H9 (cell line): Measurements from ENCODE around the gene SFTPB. TPM values are rescaled to one million over a fixed set of nuclear protein-coding genes. Genes with fewer than 3 reads are reported as not detected.

Experiments
- DNase-seq: peaks from one replicate; pipeline ENCODE4 v3.0.0-alpha.2; 2017
- H2AFZ ChIP-seq: one replicate; pipeline ENCODE4 v1.6.1; 2013; ENCODE audit warnings: mild to moderate bottlenecking, low read length, control low read depth, moderate library complexity
- H2AK5ac ChIP-seq: 2 replicates; pipeline ENCODE4 v1.6.1; 2013; ENCODE audit warnings: low read length, control low read depth, mixed read lengths; ENCODE audit not compliant: insufficient read length
- H2BK120ac ChIP-seq: one replicate; pipeline ENCODE4 v1.6.1; 2013; ENCODE audit warnings: low read depth, mild to moderate bottlenecking, low read length, control low read depth, inconsistent platforms; ENCODE audit not compliant: poor library complexity, severe bottlenecking
- H2BK12ac ChIP-seq: 2 replicates; pipeline ENCODE4 v1.6.1; 2013; ENCODE audit warnings: low read length, control low read depth, mixed read lengths, low read depth; ENCODE audit not compliant: insufficient read length
- H2BK15ac ChIP-seq: 2 replicates; pipeline ENCODE4 v1.6.1; 2013; ENCODE audit warnings: low read depth, low read length, control low read depth
- H2BK20ac ChIP-seq: one replicate; pipeline ENCODE4 v1.6.1; 2013; ENCODE audit warnings: low read depth, mild to moderate bottlenecking, low read length, control low read depth, inconsistent platforms; ENCODE audit not compliant: poor library complexity, severe bottlenecking
- H2BK5ac ChIP-seq: 2 replicates; pipeline ENCODE4 v1.6.1; 2013; ENCODE audit warnings: low read length, control low read depth, mixed read lengths; ENCODE audit not compliant: insufficient read length
- H3K14ac ChIP-seq: 2 replicates; pipeline ENCODE4 v1.6.1; 2013; ENCODE audit warnings: low read length, control low read depth; ENCODE audit not compliant: insufficient read depth
- H3K18ac ChIP-seq: 2 replicates; pipeline ENCODE4 v1.6.1; 2013; ENCODE audit warnings: low read depth, mild to moderate bottlenecking, mixed read lengths, low read length, control low read depth; ENCODE audit not compliant: insufficient read length
- H3K23ac ChIP-seq: 2 replicates; pipeline ENCODE4 v1.6.1; 2013; ENCODE audit warnings: low read length, control low read depth, mixed read lengths, low read depth; ENCODE audit not compliant: insufficient read length
- H3K23me2 ChIP-seq: 2 replicates; pipeline ENCODE4 v1.6.1; 2013; ENCODE audit warnings: low read depth, mild to moderate bottlenecking, mixed read lengths, low read length, control low read depth; ENCODE audit not compliant: insufficient read length, poor library complexity, severe bottlenecking
- H3K27ac ChIP-seq: 2 replicates; pipeline ENCODE4 v1.5.1; 2013; ENCODE audit warnings: low read length, control low read depth, mixed read lengths, low read depth; ENCODE audit not compliant: insufficient read length
- H3K27me3 ChIP-seq: 2 replicates; pipeline ENCODE4 v1.6.1; 2013; ENCODE audit warnings: low read length, control low read depth, inconsistent platforms; ENCODE audit not compliant: insufficient read depth
- H3K4ac ChIP-seq: 2 replicates; pipeline ENCODE4 v1.6.1; 2013; ENCODE audit warnings: low read depth, mild to moderate bottlenecking, control low read depth, inconsistent platforms, low read length, moderate library complexity
- H3K4me1 ChIP-seq: 2 replicates; pipeline ENCODE4 v1.6.1; 2013; ENCODE audit warnings: low read length, control low read depth, inconsistent platforms; ENCODE audit not compliant: insufficient read depth
- H3K4me2 ChIP-seq: 2 replicates; pipeline ENCODE4 v1.6.1; 2013; ENCODE audit warnings: low read length, control low read depth, mixed read lengths; ENCODE audit not compliant: insufficient read length, insufficient read depth
- H3K56ac ChIP-seq: 2 replicates; pipeline ENCODE4 v1.6.1; 2013; ENCODE audit warnings: low read depth, mild to moderate bottlenecking, mixed read lengths, low read length, control low read depth; ENCODE audit not compliant: insufficient read length
- H3K79me1 ChIP-seq: 2 replicates; pipeline ENCODE4 v1.6.1; 2013; ENCODE audit warnings: low read depth, mild to moderate bottlenecking, moderate library complexity, low read length, control low read depth, inconsistent platforms; ENCODE audit not compliant: insufficient read depth, poor library complexity, severe bottlenecking
- H3K79me2 ChIP-seq: 2 replicates; pipeline ENCODE4 v1.6.1; 2013; ENCODE audit warnings: low read length, control low read depth, inconsistent platforms; ENCODE audit not compliant: insufficient read depth
- H3K9ac ChIP-seq: 2 replicates; pipeline ENCODE4 v1.6.1; 2013; ENCODE audit warnings: low read length, control low read depth, mixed read lengths; ENCODE audit not compliant: insufficient read length; ENCODE audit errors: extremely low read depth
- H3K9me3 ChIP-seq: one replicate; pipeline ENCODE4 v1.6.1; 2013; ENCODE audit warnings: low read depth, low read length, inconsistent platforms; ENCODE audit not compliant: control insufficient read depth
- H3T11ph ChIP-seq: one replicate; pipeline ENCODE4 v1.6.1; 2013; ENCODE audit warnings: mild to moderate bottlenecking, low read length, control low read depth, inconsistent platforms
- H4K20me1 ChIP-seq: one replicate; pipeline ENCODE4 v1.6.1; 2013; ENCODE audit not compliant: control insufficient read depth, insufficient read length, insufficient read depth
- H4K5ac ChIP-seq: 2 replicates; pipeline ENCODE4 v1.6.1; 2013; ENCODE audit warnings: low read depth, mild to moderate bottlenecking, mixed read lengths, low read length, control low read depth; ENCODE audit not compliant: insufficient read length
- H4K8ac ChIP-seq: replicated peaks from 2 replicates; pipeline ENCODE4 v1.6.1; 2013; ENCODE audit warnings: low read length, control low read depth, mixed read lengths, low read depth; ENCODE audit not compliant: insufficient read length
- H4K91ac ChIP-seq: 2 replicates; pipeline ENCODE4 v1.6.1; 2013; ENCODE audit warnings: low read depth, mild to moderate bottlenecking, moderate library complexity, mixed read lengths, low read length, control low read depth; ENCODE audit not compliant: insufficient read length
- H3K27ac Mint-ChIP-seq, 3 experiments: 2 replicates in 2 of 3; 3 replicates in 1 of 3; pipeline ENCODE4 v1.8.0; 2020 to 2021; ENCODE audit warnings: mixed read lengths in 3 of 3, mild to moderate bottlenecking in 1 of 3, moderate library complexity in 1 of 3
- H3K27me3 Mint-ChIP-seq: 2 replicates; pipeline ENCODE4 v1.8.0; 2021; ENCODE audit warnings: low read depth, mild to moderate bottlenecking, moderate library complexity, mixed read lengths
- H3K36me3 Mint-ChIP-seq, 3 experiments: 2 replicates in 2 of 3; 3 replicates in 1 of 3; pipeline ENCODE4 v1.8.0; 2020 to 2021; ENCODE audit warnings: low read depth in 3 of 3, mixed read lengths in 3 of 3; ENCODE audit not compliant: insufficient read depth in 1 of 3
- H3K4me1 Mint-ChIP-seq, 2 experiments: 2 replicates each; pipeline ENCODE4 v1.8.0; 2020; ENCODE audit warnings: mixed read lengths in 2 of 2
- H3K4me3 Mint-ChIP-seq, 2 experiments: 2 replicates in 1 of 2; 3 replicates in 1 of 2; pipeline ENCODE4 v1.8.0; 2020 to 2021; ENCODE audit warnings: mild to moderate bottlenecking in 2 of 2, mixed read lengths in 2 of 2, moderate library complexity in 1 of 2
- H3K9me3 Mint-ChIP-seq, 2 experiments: 2 replicates in 1 of 2; 3 replicates in 1 of 2; pipeline ENCODE4 v1.8.0; 2020; ENCODE audit warnings: mild to moderate bottlenecking in 2 of 2, mixed read lengths in 2 of 2, moderate library complexity in 1 of 2
- CTCF ChIP-seq: fragments of 200-600 bp; sonication (generic); conservative IDR thresholded peaks from 3 replicates; pipeline ENCODE4 v1.8.0; 2021; ENCODE audit warnings: antibody characterized with exemption, mild to moderate bottlenecking
- WGBS: extraction: QIAGEN DNeasy Blood & Tissue Kit; methylation state at CpG from one replicate; pipeline ENCODE4 v1.1.7; 2013; ENCODE audit warnings: missing lambda C conversion rate, low lambda C conversion rate, mixed read lengths; ENCODE audit not compliant: insufficient read length; ENCODE audit errors: extremely low coverage; 5-methylcytosine and 5-hydroxymethylcytosine counted together
- total RNA-seq: library from RNA; stranded (reverse); gene quantifications from 2 replicates; pipeline ENCODE4 v1.2.1, GENCODE V29; 2021

The SFTPB gene
- total RNA-seq, 1 experiment from 2014 or later = not detected

- H2BK12ac ChIP-seq = no peak overlapping the region
These were observed 21.8 kb downstream of the SFTPB start for GRCh38 chr2:85646166-85646565.

More at GRCh38 chr2:85646166-85646565, 21.8 kb downstream of the SFTPB start:
- no peaks in the 10 kb centered on the region for H3K23me2 ChIP-seq
- no peaks in the 10 kb centered on the region for H3K79me2 ChIP-seq
- H2BK5ac ChIP-seq = no peak overlapping the region
- no peaks in the 10 kb centered on the region for H4K20me1 ChIP-seq
- no peak overlapping the region for H3T11ph ChIP-seq
- Mint-ChIP-seq H3K27ac (no peak overlapping the region), H3K4me1 (no peaks in the 10 kb centered on the region), H3K9me3 (no peaks in the 10 kb centered on the region), H3K27me3 (no peaks in the 10 kb centered on the region; the same call in 1 of the 2 replicates), H3K36me3 (peaks cover 47 to 91% (median 82%) of the 10 kb centered on the region in 3 experiments), H3K4me3 (no peak overlapping the region)
- H2AFZ ChIP-seq = no peak overlapping the region
- no peak overlapping the region for H3K9ac ChIP-seq
- no peaks in the 10 kb centered on the region for H3K4me1 ChIP-seq
- no peak overlapping the region for H2AK5ac ChIP-seq
- WGBS = no CpG with 5 or more reads among the region's 2 CpGs
- no peak for TF ChIP-seq CTCF
- H4K8ac ChIP-seq = no peak overlapping the region
- H3K18ac ChIP-seq = no peak overlapping the region
- H3K4me2 ChIP-seq = no peak overlapping the region
- H3K27me3 ChIP-seq = no peaks in the 10 kb centered on the region
- no peak overlapping the region for H2BK120ac ChIP-seq
- no peak overlapping the region for H3K56ac ChIP-seq
- no peak for DNase-seq
- H3K4ac ChIP-seq = no peak overlapping the region
- no peaks in the 10 kb centered on the region for H3K79me1 ChIP-seq
- no peak overlapping the region for H2BK15ac ChIP-seq
- H4K91ac ChIP-seq = no peak overlapping the region
- H3K27ac ChIP-seq = no peak overlapping the region
- no peak overlapping the region for H3K14ac ChIP-seq
- H2BK20ac ChIP-seq = no peak overlapping the region
- no peaks in the 10 kb centered on the region for H3K9me3 ChIP-seq
- no peak overlapping the region for H3K23ac ChIP-seq
- H4K5ac ChIP-seq = no peak overlapping the region
